Measurements from ENCODE around the gene TSPAN9.

TSPAN9 gene

GRCh38 chr12:3219233-3219632 is 142.1 kb downstream of the TSPAN9 start:
- Histone ChIP-seq H3K36me3 (ENCODE audit: control insufficient read depth, insufficient read depth, low read length) (no peaks in the 10 kb centered on the region), H3K27me3 (ENCODE audit: control insufficient read depth, insufficient read depth, low read length) (no peaks in the 10 kb centered on the region), H3K9me3 (ENCODE audit: control insufficient read depth, low read length) (no peaks in the 10 kb centered on the region), H3K4me3 (ENCODE audit: low read length) (no peak overlapping the region), H3K9ac (ENCODE audit: low read length) (no peak overlapping the region), H3K4me1 (ENCODE audit: control insufficient read depth, insufficient read depth, low read length) (peaks cover 8% of the 10 kb centered on the region)

DNA sequence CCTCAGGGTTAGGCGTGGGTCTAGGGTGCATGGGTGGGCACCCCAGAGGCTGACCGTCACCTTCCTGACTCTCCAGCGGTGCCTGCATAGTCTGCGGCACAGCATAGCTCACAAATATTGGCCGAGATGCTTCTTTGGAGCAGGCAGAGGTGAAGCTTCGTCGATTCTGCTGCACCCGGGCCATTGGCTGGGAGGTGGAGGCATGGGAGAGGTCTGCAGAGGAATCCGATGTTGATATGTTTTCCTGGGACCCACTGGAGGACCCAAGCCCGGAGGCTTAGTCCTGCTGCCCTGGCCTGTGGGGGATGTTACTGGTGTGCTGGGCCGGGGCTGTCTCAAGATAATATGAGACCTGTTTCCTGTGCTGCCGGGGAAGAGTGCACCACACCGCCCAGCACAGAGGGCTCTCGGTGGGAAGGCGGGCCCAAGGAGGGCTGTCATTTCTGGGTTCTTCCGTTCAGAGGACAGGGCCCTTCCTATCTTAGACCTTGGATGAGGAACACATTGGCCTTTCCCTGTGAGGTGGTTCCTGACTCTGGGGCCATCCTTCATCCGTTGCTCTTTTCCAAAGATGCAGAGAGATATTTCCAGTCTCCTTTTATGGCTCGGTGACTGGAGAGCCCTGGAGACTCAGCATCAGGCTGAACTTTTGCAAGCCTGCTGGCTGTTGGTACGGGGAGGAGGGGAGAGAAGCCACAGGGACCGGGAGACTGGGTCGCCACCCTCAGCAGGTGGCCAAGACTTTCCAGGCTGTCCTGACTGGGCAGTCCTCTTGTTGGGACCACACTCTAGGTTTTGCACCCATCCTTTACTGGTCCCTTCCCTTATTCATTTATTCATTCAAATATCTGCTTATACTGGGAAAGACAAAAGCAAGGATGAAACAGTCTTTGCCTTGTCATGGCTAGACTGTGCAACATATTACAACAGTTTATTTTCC is 143.5 kb downstream of the TSPAN9 start:
- H3K4me3 ChIP-seq (ENCODE audit: low read length), result no peak overlapping the region
- no peaks in the 10 kb centered on the region for H3K27me3 ChIP-seq (ENCODE audit: control insufficient read depth, insufficient read depth, low read length)
- no peaks in the 10 kb centered on the region for H3K36me3 ChIP-seq (ENCODE audit: control insufficient read depth, insufficient read depth, low read length)
- no peaks in the 10 kb centered on the region for H3K9me3 ChIP-seq (ENCODE audit: control insufficient read depth, low read length)
- H3K4me1 ChIP-seq (ENCODE audit: control insufficient read depth, insufficient read depth, low read length), result peaks cover 8% of the 10 kb centered on the region
- H3K9ac ChIP-seq (ENCODE audit: low read length), result no peak overlapping the region

GRCh38 chr12:3222306-3222705 is 145.1 kb downstream of the TSPAN9 start:
- H3K4me1 ChIP-seq (ENCODE audit: control insufficient read depth, insufficient read depth, low read length), result peaks cover 8% of the 10 kb centered on the region
- H3K4me3 ChIP-seq (ENCODE audit: low read length), result no peak overlapping the region
- H3K9me3 ChIP-seq (ENCODE audit: control insufficient read depth, low read length), result no peaks in the 10 kb centered on the region
- no peaks in the 10 kb centered on the region for H3K27me3 ChIP-seq (ENCODE audit: control insufficient read depth, insufficient read depth, low read length)
- no peak overlapping the region for H3K9ac ChIP-seq (ENCODE audit: low read length)
- no peaks in the 10 kb centered on the region for H3K36me3 ChIP-seq (ENCODE audit: control insufficient read depth, insufficient read depth, low read length)

DNA sequence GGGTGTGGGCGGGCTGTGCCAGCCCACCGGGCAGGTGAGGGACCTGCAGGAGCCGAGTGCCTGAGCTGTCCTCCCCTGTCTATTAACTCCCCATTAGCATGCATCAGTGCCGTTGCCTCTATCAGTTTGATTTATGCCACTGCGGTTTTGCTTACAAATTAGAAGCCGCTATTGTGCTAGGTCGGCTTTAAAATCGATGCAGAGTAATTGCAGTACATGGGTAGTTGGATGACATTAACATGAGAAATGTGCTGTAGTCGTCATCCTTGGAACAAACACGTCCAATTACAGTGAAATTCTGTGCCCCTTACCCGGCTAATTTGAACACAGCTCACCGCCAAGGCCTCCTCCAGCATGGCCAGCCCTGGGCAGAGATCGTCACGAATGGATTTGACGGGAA is 145.8 kb downstream of the TSPAN9 start:
- H3K36me3 ChIP-seq (ENCODE audit: control insufficient read depth, insufficient read depth, low read length), result no peaks in the 10 kb centered on the region
- no peak overlapping the region for H3K9ac ChIP-seq (ENCODE audit: low read length)
- H3K9me3 ChIP-seq (ENCODE audit: control insufficient read depth, low read length), result no peaks in the 10 kb centered on the region
- peaks cover 8% of the 10 kb centered on the region for H3K4me1 ChIP-seq (ENCODE audit: control insufficient read depth, insufficient read depth, low read length)
- no peak overlapping the region for H3K4me3 ChIP-seq (ENCODE audit: low read length)
- H3K27me3 ChIP-seq (ENCODE audit: control insufficient read depth, insufficient read depth, low read length), result no peaks in the 10 kb centered on the region

DNA sequence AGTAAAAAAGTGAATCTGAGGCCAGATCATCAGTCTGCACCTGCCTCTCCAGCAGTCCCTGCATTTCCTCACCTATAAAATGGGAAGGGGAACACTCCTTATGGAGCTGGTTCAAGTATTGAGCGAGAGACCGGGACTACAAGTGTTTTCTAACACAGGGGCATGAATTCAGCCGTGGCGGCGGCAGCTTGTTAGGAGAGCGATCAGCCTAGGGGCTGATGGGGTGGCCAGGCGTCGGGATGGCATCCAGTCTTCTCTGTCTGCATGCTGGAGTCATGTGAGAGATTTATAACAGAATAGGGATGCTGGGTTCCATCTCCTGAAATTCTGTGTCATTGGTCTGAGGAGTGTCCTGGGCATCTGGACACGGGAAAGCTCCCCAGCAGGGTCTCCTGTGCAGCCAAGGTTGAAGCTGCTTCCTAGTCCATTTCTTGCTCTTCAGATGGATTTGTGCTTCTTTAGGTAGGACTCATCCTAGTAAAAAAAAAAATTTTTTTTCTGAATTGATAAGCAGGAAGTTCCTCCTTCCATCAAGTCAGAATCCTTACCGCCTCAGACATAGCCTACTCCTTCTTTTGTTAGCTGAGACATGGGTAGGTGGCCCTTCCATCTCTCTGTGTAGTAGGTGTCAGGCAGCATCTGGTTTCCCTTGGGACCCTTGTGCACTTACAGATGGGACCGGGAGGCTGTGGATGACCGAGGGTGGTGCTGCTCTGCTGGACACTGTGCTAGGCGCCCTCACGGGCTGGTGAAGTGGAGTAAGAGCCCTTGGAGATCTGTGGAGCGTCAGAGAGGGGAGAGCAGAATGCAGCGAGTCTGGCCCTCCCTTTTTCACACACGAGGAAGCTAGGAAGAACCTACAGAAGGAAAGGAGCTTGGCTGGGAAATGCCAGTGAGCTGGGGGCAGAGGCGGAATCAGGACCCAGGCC is 146.7 kb downstream of the TSPAN9 start:
- Histone ChIP-seq H3K9ac (ENCODE audit: low read length) (no peak overlapping the region), H3K9me3 (ENCODE audit: control insufficient read depth, low read length) (no peaks in the 10 kb centered on the region), H3K4me3 (ENCODE audit: low read length) (no peak overlapping the region), H3K36me3 (ENCODE audit: control insufficient read depth, insufficient read depth, low read length) (no peaks in the 10 kb centered on the region), H3K27me3 (ENCODE audit: control insufficient read depth, insufficient read depth, low read length) (no peaks in the 10 kb centered on the region), H3K4me1 (ENCODE audit: control insufficient read depth, insufficient read depth, low read length) (peaks cover 5% of the 10 kb centered on the region)

DNA sequence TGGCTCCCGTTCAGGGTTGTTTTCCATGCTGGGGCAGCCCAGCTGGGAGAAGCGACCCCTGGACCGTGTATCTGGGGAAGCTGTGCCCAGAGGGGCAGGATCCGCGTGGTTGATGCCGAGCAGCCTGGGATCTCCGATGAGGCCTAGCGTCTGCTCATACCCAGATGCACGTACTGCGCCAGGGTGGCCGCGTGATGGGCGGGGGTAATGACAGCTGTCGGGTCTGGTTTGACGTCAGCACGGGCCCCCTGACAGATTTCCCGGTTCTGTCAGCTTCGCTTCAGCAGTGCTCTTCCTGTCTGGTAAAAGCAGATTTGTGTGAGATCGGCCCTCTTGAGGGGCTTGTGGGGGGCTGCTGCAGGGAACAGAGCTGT is 147.3 kb downstream of the TSPAN9 start:
- H3K4me3 ChIP-seq (ENCODE audit: low read length), result no peak overlapping the region

DNA sequence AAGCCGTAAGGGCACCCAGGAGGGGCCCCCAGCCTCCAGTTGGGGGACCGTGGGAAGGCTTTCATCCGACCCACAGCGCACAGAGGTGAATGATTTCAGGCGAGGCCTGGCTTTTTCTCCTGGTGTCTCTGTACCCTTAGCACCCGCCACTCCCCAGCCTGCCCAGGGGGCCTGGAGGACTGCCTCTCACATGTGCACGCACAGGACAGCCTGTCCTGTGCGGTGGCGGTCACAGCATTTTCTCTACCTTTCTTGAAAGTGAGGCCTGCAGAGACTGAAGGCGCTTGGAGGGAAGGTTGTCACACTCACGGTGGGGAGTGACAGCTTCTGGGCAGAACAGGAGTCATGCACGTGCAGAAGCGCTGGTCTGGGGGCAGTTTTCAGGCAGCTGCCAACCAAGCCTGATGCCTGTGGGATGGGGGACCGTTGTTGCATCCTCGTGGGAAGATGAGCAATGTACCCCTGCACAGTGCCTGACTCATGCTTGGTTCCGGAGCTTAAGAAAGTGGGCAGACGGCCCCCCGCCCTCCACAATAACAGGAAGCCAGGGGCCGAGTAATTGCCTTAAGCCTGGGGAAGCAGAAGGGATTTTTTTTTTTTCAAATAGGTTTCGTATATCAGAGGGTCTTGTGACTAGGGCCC is 148.1 kb downstream of the TSPAN9 start:
- H3K27me3 ChIP-seq (ENCODE audit: control insufficient read depth, insufficient read depth, low read length), result no peaks in the 10 kb centered on the region
- H3K4me1 ChIP-seq (ENCODE audit: control insufficient read depth, insufficient read depth, low read length), result no peaks in the 10 kb centered on the region
- no peak overlapping the region for H3K4me3 ChIP-seq (ENCODE audit: low read length)
- no peaks in the 10 kb centered on the region for H3K9me3 ChIP-seq (ENCODE audit: control insufficient read depth, low read length)
- no peak overlapping the region for H3K9ac ChIP-seq (ENCODE audit: low read length)
- no peaks in the 10 kb centered on the region for H3K36me3 ChIP-seq (ENCODE audit: control insufficient read depth, insufficient read depth, low read length)

More for the DNA sequence above, 147.3 kb downstream of the TSPAN9 start:
- no peaks in the 10 kb centered on the region for H3K4me1 ChIP-seq (ENCODE audit: control insufficient read depth, insufficient read depth, low read length)
- no peaks in the 10 kb centered on the region for H3K9me3 ChIP-seq (ENCODE audit: control insufficient read depth, low read length)
- H3K27me3 ChIP-seq (ENCODE audit: control insufficient read depth, insufficient read depth, low read length), result no peaks in the 10 kb centered on the region
- H3K36me3 ChIP-seq (ENCODE audit: control insufficient read depth, insufficient read depth, low read length), result no peaks in the 10 kb centered on the region
- H3K9ac ChIP-seq (ENCODE audit: low read length), result no peak overlapping the region

DNA sequence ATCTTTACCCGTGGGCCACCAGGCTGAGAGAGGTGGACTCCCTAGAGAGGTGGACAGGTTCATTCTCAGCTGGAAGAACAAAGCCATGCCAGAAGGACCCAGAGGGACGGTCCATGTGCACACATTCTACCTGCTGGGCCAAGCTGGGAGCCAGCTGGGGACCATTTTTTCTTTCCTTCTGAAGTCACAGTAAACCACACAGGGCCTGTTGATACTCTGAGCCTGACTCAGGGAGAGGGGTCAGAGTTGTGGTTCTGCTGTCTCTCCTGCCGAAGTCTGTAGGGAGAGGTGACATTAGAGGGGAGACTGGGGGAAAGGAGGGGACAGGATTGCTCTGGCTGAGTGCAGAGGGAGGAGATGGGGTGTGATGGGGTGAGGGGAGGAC is 148.6 kb downstream of the TSPAN9 start:
- H3K9me3 ChIP-seq (ENCODE audit: control insufficient read depth, low read length), result no peaks in the 10 kb centered on the region
- no peak overlapping the region for H3K9ac ChIP-seq (ENCODE audit: low read length)
- no peaks in the 10 kb centered on the region for H3K4me1 ChIP-seq (ENCODE audit: control insufficient read depth, insufficient read depth, low read length)
- H3K27me3 ChIP-seq (ENCODE audit: control insufficient read depth, insufficient read depth, low read length), result no peaks in the 10 kb centered on the region
- H3K4me3 ChIP-seq (ENCODE audit: low read length), result no peak overlapping the region
- no peaks in the 10 kb centered on the region for H3K36me3 ChIP-seq (ENCODE audit: control insufficient read depth, insufficient read depth, low read length)

DNA sequence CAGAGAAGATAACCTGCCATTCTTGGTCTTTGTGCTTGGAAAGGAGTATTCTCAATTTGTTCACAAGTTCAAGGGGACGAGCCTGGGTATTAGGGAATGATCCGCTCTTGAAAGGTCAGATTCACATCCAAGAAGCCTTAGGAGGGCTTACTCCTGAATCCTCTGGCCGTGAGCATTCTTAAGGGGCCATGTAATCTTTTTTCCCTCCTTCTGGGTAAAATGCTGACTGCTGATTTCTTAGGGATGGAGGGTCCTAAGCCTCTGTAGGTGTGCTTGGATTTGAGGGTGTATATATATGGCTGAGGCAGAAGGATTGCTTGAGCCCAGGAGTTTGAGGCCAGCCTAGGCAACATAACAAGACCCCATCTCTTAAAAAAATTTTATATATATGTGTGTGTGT is 149.1 kb downstream of the TSPAN9 start:
- no peaks in the 10 kb centered on the region for H3K9me3 ChIP-seq (ENCODE audit: control insufficient read depth, low read length)
- H3K4me3 ChIP-seq (ENCODE audit: low read length), result no peak overlapping the region
- H3K27me3 ChIP-seq (ENCODE audit: control insufficient read depth, insufficient read depth, low read length), result no peaks in the 10 kb centered on the region
- H3K9ac ChIP-seq (ENCODE audit: low read length), result no peak overlapping the region
- no peaks in the 10 kb centered on the region for H3K36me3 ChIP-seq (ENCODE audit: control insufficient read depth, insufficient read depth, low read length)
- H3K4me1 ChIP-seq (ENCODE audit: control insufficient read depth, insufficient read depth, low read length), result no peaks in the 10 kb centered on the region

DNA sequence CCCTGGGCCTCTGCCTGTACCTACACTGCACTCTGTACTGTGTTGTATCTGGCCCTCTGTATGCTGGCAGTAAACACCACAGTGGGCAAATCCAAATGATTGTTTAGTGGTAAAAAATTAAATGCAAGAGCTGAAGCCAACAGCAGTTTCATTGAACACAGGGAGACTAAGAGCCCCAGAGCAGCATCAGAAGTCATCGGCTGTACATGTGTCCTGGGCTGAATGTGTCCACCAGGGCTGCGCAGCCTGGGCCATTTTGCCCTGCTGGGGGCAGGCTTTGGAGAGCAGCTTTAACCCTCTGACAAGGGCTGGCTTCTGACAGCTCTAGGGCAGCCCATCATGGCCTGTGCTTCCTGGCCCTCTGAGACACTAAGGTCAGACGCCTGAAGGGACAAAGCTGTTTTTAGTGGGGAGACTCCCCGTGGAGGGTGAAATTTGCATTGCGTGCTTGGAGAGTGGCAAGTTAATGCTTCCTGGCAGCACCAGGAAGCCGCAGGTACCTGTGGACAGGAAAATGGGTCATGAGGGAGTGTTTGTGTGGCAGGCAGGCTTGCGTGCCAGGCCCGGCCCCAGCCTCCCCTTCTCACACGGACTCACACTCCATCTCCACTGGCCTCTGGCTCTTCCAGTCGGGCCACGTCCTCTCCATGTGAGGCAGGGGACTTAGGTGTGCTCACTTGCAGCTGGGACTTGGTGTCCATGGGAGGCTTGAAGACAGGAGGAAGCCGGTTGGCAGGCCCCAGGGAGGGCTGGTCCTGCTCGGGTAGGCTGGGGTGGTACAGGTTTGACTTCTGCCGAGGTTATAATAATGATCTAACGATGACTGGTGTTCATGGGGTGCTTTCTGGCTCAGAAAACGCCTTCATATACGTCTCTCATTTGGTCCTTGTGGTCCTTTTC is 150.1 kb downstream of the TSPAN9 start:
- H3K27me3 ChIP-seq (ENCODE audit: control insufficient read depth, insufficient read depth, low read length), result no peaks in the 10 kb centered on the region
- H3K9me3 ChIP-seq (ENCODE audit: control insufficient read depth, low read length), result no peaks in the 10 kb centered on the region
- H3K4me3 ChIP-seq (ENCODE audit: low read length), result no peak overlapping the region
- no peaks in the 10 kb centered on the region for H3K36me3 ChIP-seq (ENCODE audit: control insufficient read depth, insufficient read depth, low read length)
- H3K9ac ChIP-seq (ENCODE audit: low read length), result no peak overlapping the region
- H3K4me1 ChIP-seq (ENCODE audit: control insufficient read depth, insufficient read depth, low read length), result no peaks in the 10 kb centered on the region

- no peaks in the 10 kb centered on the region for H3K4me1 ChIP-seq (ENCODE audit: control insufficient read depth, insufficient read depth, low read length)
- H3K27me3 ChIP-seq (ENCODE audit: control insufficient read depth, insufficient read depth, low read length), result no peaks in the 10 kb centered on the region
- no peak overlapping the region for H3K4me3 ChIP-seq (ENCODE audit: low read length)
- H3K9ac ChIP-seq (ENCODE audit: low read length), result no peak overlapping the region
- no peaks in the 10 kb centered on the region for H3K36me3 ChIP-seq (ENCODE audit: control insufficient read depth, insufficient read depth, low read length)
- no peaks in the 10 kb centered on the region for H3K9me3 ChIP-seq (ENCODE audit: control insufficient read depth, low read length)
Observed at GRCh38 chr12:3228552-3228951, 151.4 kb downstream of the TSPAN9 start.

All from mucosa of stomach (tissue), 1 donor.